ENCODE measurements around the gene C1QL1.

DNA sequence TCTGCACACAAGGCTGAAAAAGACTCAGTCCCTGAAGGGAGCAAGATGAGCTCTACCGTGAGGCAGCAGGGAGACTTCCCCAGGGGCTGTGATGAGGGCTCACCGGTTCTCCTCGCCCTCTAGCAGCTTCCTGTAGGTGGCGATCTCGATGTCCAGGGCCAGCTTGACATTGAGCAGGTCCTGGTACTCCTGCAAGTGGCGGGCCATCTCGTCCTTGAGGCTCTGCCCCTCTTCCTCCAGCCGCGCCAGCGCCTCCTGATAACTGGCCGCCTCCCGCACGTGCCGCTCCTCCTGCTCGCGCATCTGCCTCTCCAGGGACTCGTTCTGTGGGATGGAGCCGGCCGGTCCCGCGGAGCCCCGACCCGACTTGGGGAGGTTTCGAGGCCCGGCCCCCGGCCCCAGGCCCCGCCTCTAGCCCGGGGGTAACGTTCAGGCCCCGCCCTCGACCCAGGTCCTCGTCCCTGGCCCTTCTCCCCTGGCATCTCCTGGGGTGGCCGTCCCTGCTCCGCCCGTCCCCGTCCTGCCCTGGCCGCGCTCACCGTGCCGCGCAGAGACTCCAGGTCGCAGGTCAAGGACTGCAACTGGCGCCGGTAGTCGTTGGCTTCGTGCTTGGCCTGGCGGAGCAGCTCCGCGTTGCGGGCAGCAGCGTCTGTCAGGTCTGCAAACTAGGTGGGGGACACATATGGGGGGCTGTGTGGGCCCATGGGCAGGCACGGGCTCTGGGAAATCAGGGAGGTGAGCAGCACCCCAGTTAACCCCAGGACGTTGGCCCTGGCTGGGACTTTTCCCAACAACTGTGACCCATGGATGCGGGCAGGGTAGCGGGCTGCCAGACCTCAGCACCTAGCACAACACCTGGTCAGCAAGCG, 56.7 kb downstream of the C1QL1 start:
- TF ChIP-seq EZH2 (IDR thresholded peaks at IDR 0.05; ENCODE audit: insufficient read depth, poor library complexity, severe bottlenecking) (no peak), EZH2phosphoT487 (IDR thresholded peaks at IDR 0.05; ENCODE audit: insufficient read depth, low read depth) (no peak)
